UCSD-AML1 (cell line): ENCODE data around the gene MYO16.

Experiments
- DNase-seq: peaks from one replicate; lab custom pipeline; 2025; ENCODE audit not compliant: unreplicated experiment; lab: John Stamatoyannopoulos, UW

Gene MYO16

GRCh38 chr13:108662528-108662927 lies 33.1 kb downstream of the MYO16 start:
- DNase-seq = no peak

GRCh38 chr13:108663710-108664109 lies 34.3 kb downstream of the MYO16 start:
- DNase-seq = no peak

DNA sequence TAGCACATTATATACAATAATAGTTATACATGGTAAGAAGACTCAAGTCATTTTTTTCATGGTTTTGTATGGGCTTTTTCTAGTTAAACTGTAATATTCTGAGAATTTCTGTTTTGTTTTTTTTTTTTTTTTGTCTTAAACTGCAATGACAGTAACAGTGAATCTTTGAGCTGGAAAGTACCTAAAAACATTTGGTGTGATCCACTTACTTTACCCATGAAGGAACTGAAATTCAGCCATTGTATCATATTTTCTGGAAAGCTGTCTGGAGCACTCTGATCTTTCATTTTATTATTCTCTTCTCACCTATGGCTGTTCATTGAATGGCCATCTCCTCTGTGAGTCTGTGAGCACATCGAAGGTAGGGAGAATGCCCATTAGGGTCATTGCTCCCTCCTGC lies 37.8 kb downstream of the MYO16 start:
- no peak for DNase-seq

- no peak for DNase-seq
These were observed 40.0 kb downstream of the MYO16 start for GRCh38 chr13:108669381-108669780.

GRCh38 chr13:108674346-108674745 lies 44.9 kb downstream of the MYO16 start:
- DNase-seq = no peak

DNA sequence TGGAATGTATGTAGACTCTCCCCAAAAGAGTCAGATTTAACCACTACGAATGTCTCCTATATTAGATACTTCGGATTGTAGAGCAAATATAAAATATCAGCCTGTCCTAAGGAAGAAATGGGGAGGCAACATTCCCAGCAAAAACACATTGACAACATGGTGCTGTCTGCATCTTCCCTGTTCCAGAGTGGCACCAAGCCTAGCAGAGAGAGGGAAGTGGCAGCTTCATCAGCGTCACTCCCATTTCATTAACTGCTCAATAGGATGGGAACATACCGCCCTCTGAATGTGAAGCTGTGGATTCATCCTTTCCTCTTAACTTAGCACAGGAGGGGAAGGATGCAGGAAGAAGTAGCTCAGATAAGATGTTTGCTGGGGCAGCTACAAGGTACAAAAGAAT lies 45.4 kb downstream of the MYO16 start:
- no peak for DNase-seq

GRCh38 chr13:108676620-108677019 lies 47.2 kb downstream of the MYO16 start:
- DNase-seq = no peak

DNA sequence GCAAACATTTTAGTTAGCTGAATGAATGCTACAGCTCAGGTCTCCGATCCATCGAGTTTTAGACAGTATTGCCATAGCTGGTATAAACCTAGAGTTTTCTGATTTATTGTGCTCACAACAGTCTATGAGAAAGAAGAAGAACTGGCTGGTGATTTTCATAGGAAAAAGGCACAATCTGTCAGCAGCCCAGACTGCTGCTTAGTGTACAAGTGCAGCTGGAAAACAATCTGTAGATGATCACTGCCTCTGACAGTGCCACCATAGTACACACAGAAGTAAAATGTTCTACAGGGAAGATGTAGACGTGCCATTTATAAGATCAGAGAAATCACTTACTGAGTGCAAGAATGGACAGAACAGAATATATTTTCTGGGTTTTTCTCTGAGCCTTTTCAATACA lies 48.4 kb downstream of the MYO16 start:
- no peak for DNase-seq

- DNase-seq = no peak
These were observed 50.6 kb downstream of the MYO16 start for GRCh38 chr13:108680011-108680410.

DNA sequence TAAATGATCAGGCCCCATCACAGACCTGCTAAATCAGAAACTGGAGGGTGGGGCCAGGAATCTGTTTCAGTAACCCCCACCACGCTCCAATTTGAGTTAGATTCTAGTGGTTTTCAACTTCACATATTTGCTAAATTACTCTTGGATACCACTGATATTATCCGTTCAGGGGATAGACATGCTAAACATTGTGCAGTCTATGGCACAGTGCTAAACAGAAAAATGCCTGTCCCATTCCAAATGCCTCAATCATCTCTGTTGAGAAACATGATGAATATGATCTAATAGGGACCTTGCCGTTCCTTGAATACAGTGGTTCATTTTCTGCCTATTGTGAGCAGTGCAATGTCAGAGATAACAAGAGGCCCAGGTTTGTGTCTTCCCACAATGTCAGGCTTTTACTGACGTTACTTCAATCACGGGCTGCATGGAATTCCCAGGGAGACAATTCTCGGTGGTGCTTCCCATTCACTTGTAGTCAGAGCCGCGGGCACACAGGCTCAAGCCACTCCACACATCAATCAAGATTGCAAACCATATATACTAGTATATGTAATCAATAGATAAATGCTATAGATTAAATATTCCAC lies 52.7 kb downstream of the MYO16 start:
- no peak for DNase-seq

DNA sequence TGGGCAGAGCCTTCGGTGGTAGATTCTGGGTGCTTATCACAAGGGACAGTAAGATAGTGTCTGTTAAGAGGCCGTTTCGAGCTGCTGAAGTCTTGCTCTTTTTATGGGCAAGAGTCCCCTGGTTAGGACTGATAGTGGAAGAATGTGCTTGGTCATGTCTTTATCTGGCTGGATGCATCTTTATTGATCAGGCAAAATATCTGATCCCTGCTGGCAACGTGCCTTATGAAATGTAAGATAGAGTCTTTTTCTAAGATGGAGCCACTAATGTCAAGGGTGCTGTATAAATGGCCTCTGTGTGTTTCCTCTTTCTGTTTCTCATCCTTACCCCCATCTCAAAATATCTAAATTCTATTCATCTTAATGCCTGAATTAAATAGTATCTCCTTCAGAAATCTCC lies 53.3 kb downstream of the MYO16 start:
- DNase-seq = no peak

DNA sequence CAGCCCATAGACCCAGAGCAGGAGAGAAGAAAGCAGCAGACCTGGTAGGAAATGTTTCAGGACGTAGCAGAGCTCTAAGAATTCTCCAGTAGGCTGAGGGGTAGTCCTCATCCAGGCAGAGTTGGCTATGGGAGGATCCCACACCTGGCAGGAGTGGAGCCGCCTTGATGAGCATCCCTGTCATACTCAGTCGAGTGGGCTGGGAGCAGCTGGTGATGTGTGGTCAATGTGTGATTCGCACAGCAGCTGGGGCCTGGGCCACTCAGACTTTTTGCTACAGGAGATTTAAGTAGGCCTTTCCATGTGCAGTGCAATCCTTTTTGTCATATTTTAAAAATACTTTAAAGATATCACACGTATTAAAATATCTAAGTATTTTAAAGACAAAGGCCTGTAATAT lies 56.6 kb downstream of the MYO16 start:
- DNase-seq = no peak

DNA sequence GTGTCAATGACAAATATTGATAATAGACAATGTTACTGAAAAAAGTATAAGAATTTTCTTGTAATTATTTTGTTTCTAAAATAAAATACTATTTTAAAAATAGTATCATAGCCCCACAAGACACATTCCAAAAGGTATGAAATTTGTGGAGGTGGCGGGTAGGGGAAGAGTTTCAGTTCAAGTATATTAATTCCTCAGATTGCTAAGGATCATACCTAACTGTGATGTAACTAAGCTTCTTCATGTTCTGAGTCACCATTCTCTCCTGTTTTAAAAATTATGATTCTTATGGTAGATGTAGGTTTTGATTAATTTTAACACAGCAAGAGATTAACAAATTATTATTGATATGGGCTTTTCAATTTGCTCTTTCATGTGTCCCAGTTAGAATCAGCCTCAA lies 61.3 kb downstream of the MYO16 start:
- no peak for DNase-seq

DNA sequence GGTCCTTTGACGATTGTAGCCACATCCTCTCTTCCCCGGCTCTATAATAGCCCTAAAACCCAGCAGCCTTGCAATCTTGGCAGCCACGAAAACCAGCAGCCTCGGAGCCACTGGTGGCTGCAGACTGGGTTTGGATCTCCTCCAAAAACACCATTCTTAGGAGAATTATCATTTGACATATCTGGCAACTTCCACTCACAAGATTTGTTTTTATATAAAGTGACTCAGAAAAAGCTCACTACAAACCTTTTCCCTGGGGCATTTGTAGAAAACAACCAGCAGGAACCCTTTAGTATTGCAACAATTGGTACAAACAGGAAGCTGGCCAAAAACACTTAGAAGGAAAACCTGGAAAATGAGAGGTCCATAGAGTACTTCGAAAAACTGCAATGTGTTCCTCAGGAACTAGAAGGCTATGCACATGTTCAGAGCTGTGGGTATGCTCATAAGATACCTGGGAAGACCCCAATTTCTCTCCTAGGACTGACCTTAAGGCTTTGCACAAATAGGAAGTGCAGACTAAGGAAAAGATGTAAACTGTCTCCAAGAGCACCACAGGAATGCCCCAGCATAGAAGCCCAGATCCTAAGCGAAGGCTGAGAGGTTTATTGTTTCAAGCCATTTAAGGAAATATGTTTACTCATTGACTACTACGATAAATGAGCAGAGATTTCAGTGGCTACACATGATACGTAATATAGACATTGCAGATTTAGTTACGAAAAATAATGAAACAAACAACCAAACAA lies 71.2 kb downstream of the MYO16 start:
- DNase-seq = no peak

- DNase-seq = no peak
These were observed 72.8 kb downstream of the MYO16 start for GRCh38 chr13:108702171-108702570.

DNA sequence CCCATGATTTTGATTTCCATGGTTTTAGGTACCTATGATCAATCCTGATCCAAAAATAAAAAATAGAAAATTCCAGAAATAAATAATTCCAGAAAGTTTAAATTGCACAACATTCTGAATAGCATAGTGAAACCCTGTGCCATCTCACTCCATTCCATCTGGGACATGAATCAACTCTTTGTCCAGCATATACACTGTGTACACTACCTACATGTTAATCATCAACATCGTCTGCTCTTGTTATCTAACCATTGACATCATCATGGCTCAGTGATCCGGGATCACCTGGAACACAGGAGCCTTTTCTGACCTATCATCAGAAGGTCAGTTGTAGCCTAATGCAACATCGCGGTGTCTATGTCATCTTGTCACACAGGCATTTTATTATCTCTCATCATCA lies 75.6 kb downstream of the MYO16 start:
- no peak for DNase-seq

- no peak for DNase-seq
These were observed 78.2 kb downstream of the MYO16 start for GRCh38 chr13:108707584-108707983.

DNA sequence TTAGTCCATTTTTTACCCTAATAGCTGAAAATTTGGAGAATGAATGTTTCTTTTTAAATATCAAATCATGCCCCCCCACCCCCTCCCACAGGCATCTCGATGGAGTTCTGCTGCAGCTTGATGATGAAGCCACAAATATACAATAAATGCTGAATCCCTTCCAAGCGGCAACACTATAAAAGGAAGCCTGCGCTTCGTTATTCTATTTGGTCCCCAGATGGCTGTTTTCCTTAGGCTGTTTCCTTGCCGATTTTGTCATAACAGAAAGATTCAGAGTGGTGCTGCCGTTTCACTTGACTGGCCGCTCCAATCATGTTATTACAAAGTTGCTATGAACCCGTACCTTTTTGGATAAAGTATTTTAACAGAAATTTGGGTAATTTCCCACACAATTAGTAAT lies 79.5 kb downstream of the MYO16 start:
- DNase-seq = no peak

- no peak for DNase-seq
These were observed 82.0 kb downstream of the MYO16 start for GRCh38 chr13:108711386-108711785.

DNA sequence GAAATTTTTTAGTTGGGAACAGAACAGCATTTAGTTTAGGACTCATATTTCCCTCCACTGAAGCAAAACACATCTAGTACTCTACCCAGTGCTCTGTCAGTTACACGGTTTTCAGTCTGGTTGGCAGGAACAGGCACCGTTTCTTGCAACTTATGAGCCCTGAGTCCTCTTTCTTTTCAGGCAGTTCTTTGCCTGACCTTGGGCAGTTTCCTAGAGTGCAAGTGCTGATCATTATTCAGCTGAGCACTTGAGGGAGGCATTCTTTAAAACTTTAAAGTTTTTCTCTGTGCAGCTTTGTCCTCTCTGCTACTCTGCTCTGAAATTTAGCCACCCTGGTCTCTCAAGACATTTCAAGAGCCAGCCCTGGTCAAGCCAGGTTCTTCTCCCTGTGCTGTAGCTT lies 96.1 kb downstream of the MYO16 start:
- DNase-seq = no peak

DNA sequence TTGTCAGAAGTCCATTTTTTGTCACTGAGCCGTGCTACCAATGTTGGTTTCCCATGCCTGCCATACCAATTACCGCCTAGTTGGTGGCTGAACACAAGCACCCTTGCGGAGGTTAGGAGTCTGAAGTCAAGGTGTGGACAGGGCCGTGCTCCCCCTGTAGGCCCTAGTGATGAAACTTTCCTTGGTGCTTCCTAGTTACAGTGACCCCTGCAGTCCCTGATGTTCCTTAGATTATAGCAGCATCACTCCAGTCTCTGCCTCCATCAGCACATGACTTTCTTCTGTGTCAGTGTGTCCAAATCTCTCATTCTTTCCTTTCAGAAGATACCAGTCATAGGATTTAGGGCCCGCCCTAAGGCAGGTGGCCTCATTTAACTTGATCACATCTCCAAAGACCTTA lies 99.0 kb downstream of the MYO16 start:
- DNase-seq = no peak

- no peak for DNase-seq
These were observed 103.7 kb downstream of the MYO16 start for GRCh38 chr13:108733022-108733560.

GRCh38 chr13:108734676-108735075 lies 105.3 kb downstream of the MYO16 start:
- DNase-seq = no peak
